Pons (tissue), 1 donor: Measurements from ENCODE around the gene SEC31A.
"Not testable (repeated sequence)": the region's sequence is repeated elsewhere in the genome, so short reads cannot be mapped to it uniquely, and the experiment has no call there.

Experiments
- DNase-seq: peaks from one replicate; pipeline ENCODE4 v3.0.0-alpha.2; 2016; ENCODE audit warnings: low spot score

SEC31A gene, protein sequence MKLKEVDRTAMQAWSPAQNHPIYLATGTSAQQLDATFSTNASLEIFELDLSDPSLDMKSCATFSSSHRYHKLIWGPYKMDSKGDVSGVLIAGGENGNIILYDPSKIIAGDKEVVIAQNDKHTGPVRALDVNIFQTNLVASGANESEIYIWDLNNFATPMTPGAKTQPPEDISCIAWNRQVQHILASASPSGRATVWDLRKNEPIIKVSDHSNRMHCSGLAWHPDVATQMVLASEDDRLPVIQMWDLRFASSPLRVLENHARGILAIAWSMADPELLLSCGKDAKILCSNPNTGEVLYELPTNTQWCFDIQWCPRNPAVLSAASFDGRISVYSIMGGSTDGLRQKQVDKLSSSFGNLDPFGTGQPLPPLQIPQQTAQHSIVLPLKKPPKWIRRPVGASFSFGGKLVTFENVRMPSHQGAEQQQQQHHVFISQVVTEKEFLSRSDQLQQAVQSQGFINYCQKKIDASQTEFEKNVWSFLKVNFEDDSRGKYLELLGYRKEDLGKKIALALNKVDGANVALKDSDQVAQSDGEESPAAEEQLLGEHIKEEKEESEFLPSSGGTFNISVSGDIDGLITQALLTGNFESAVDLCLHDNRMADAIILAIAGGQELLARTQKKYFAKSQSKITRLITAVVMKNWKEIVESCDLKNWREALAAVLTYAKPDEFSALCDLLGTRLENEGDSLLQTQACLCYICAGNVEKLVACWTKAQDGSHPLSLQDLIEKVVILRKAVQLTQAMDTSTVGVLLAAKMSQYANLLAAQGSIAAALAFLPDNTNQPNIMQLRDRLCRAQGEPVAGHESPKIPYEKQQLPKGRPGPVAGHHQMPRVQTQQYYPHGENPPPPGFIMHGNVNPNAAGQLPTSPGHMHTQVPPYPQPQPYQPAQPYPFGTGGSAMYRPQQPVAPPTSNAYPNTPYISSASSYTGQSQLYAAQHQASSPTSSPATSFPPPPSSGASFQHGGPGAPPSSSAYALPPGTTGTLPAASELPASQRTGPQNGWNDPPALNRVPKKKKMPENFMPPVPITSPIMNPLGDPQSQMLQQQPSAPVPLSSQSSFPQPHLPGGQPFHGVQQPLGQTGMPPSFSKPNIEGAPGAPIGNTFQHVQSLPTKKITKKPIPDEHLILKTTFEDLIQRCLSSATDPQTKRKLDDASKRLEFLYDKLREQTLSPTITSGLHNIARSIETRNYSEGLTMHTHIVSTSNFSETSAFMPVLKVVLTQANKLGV

DNA sequence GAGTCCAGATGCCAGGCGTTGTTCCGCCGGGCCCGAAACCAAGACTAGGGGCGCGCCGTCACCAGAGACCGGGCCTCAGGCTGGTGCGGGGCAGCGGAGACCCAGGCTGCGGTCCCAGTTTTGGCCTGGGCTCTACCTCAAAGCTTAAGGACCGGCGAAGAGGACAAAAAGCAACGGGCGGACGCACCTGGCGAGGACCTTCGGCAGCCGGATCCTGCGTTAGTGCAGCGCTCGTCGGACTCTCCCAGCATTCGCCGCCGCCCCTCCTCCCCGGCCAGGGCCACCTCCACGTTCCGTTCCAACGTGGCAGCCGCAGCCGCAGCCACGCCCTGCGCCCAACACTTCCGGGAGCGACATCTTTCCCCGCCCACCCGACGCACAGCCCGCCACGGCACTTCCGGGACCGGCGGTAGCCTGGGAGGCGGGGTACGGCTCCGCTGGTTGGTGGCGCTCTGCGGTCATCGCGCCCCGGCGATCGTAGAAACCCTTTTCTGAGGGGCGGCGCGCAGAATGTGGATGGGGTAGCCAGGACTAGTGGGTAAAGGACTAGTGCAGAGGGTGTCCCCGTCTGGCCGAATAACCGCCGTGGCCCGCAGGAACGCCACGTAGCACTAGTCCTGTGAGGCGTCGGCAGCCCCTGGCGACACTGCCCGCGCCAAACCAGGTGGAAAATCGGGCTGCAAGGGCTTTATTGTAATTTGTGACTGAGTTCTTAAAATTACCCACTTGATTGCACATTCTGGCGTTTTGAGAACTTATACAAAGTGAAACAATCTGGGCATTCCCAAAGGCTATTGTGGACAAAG is at the start of gene SEC31A:
Gene SEC31A (minus strand): TSS at position 253 of the 806 bp plus-strand sequence. CDS start 9,217 bp downstream, outside the sequence.
- peak; percentile 87 for DNase-seq

DNA sequence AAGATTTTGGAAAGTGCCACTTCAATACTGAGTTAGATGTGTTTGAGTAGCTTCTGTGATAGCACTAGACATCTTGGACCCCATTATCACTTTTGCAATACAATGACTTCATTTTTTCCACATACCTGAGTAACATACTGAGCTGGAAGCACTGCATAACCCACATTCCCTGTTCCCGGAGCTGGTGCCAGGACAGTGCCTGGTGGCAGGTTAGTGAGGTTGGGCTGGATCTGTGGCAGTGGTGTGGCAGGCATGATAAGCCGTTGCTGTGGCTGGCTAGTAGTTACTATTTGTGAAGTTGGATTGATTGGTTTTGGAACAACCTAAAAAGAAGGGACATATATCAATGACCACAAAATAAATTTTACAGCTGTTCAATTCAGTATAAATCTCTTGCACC is 48.5 kb upstream of the SEC31A start:
- DNase-seq, result no peak

DNA sequence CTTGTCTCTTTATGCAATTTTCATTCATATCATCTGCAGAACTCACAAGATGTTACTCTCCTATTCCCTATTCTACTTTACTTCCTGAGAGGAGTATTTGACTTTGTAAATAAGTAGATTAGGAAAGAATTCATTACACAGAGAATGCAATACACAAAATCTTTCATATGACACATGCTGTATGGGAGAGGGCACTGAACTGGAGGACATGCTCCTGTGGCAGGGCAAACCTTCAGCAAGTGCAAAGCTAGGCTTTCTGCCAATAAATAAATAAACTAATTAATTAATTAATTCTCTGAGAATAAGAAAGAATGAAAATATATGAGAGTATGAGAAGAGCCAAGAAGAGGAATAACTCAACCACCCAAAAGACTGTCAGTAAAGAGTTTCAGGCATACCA is 43.5 kb upstream of the SEC31A start:
- DNase-seq, result no peak

DNA sequence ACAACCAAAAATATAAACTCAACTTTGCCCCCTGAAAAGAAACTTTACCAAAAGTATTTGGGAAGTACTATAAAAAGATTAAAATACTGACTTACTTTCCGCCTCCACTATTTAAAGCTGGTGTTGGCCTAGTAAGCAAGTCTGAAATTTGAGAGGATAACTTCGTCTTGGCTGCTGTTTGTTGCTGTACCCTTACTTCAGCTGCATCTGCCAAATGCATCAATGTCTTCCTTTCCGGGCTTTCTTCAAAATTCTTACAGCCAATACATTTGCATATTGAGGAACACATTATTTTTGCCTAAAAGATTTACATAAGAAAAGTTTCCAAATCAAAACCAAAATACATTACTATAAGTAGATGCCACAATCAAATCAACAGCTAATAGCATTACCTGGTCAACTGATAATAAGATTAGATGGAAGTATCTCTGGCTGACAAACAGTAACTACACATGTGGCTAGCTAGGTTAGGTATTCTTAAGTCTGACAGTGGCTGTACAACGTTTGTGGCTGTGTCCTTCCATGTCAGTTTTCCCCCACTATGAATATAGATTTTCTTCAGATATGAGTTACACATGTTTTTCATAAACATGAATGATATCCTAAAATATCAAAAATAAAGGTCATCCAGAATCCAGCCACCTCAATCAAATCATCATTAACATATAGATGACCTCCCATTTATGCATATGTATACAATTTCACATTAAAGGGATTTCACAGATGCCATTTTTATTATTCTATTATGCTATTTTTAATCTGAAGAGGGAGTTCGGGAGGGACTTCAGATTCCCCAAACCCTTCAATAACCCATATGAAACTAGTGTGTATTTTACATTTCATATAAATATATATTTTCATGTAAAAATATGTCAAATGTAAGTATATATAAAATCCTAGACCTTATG is 40.1 kb upstream of the SEC31A start:
- DNase-seq, result no peak

DNA sequence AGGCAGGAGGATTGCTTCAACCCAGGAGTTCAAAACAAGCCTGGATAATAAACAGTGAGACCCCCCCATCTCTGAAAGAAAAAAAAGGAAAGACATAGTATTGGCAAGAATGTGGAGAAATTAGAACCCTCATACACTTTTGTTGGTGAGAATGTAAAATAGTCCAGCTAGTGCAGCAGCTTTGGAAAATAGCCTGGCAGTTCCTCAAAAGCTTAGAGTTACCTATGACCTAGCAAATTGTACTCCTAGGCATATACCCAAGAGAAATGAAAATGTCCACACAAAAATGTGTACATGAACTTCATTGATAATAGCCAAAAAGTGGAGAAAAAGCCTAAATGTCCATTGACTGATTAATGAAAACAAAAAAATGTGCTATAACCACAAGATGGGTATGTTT is 30.8 kb upstream of the SEC31A start:
- DNase-seq, result no peak

DNA sequence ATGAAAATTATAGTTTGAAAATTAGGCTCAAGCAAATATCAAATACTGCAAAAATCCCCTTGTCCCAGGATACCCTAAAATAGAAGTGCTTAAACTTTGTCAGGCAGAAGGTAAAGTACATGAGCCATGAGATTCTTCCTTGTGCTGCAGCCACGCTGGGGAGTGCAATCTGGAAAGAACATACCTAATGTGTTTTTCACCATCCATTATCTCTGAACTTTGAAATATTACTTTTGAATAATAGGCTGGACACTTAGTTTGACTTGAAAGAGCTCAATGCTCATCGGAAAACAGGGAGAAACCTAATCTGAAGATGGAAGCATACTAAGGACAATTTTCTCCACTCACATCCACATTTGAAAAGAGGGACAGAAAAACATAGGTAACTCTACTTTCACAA is 28.4 kb upstream of the SEC31A start:
- DNase-seq, result no peak

DNA sequence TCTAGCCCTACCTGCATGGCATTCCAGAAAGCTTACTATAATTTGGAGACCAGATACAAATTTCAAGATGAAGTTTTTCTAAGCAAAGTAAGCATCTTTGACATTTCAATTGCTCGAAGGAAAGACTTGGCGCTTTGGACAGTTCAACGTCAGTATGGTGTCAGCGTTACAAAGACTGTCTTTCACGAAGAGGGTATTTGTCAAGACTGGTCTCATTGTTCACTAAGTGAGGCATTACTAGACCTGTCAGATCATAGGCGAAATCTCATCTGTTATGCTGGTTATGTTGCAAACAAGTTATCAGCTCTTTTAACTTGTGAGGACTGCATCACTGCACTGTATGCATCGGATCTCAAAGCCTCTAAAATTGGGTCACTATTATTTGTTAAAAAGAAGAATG is 27.1 kb upstream of the SEC31A start:
- peak; percentile 90 for DNase-seq

DNA sequence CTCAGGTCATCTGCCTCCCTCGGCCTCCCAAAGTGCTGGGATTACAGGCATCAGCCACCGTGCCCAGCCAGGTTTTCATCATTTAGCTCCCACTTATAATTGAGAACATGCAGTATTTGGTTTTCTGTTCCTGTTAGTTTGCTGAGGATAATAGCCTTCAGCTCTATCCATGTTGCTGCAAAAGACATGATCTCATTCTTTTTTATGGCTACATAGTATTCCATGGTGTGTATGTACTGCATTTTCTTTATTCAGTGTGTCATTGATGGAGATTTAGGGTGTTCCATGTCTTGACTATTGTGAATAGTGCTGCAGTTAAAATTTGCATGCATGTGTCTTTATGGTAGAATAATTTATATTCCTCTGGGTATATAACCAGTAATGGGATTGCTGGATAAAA is 23.0 kb upstream of the SEC31A start:
- not testable (repeated sequence) for DNase-seq

DNA sequence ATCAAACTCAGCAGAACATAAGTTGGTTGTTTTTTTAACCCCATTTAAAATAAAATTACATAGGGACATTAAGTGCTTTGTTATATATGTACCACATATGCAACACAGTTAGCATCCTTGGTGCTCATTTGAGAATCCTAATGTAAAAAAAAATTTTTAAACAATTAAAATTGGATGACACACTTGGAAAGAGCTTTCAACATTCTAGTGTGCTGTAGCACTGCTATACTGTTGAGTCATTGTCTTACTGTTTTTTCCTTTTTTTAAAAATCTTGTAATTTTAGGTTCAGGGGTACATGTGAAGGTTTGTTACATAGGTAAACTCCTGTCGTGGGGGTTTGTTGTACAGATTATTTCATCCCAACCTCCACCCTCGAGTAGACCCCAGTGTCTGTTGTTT is 22.4 kb upstream of the SEC31A start:
- no peak for DNase-seq

DNA sequence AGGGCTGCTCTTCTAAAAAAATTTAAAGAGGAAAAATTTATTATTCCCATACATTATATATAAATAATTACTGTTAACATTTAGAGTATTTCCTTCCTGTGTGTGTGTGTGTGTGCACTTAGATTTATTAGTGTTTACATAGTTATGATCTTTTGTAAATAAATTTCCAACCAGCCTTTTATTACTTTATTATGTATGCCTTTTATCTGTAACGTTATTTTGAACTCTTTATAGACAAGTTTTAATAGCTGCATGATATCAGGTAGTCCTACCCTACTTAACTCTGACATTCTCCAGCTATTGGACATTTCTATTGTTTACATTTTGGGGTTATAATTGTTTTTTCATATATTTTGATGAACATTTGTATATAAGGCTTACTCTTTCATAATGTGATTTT is 18.4 kb upstream of the SEC31A start:
- DNase-seq, result no peak

DNA sequence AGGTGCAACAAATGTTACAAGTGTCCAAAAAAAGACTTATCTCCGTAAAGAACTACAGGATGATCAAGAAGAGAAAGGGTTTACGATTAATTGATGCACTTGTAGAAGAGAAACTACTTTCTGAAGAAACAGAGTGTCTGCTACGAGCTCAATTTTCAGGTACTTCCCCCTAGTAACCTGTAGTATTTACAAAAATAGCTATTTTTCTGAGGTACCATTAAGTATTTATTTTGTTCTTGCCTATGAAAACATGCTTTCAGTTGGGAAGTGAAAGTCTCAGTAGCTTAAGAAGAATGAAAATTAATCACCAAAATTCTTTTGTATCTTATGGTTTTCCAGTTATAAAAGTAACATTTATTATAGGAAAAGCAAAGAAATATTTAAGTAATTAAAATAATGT is 15.5 kb upstream of the SEC31A start:
- DNase-seq, result no peak

DNA sequence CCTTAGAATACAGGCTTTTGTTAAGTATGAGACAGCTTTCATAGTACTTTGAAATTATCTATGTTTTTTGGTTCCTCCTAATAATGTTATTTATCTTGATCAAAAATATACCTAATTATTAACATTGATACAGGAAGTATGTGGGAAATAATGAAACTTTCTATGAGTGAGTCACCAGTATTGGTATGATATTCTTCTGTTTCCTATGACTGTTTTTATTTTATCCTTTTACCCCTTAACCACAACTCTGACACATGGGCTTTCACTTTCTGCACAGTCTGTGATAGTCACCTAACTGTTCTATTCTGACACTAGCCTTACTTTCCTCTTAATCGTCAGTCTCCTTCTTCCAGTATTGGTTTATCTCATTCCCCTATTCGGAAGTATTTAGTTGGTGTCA is 14.3 kb upstream of the SEC31A start:
- no peak for DNase-seq

DNA sequence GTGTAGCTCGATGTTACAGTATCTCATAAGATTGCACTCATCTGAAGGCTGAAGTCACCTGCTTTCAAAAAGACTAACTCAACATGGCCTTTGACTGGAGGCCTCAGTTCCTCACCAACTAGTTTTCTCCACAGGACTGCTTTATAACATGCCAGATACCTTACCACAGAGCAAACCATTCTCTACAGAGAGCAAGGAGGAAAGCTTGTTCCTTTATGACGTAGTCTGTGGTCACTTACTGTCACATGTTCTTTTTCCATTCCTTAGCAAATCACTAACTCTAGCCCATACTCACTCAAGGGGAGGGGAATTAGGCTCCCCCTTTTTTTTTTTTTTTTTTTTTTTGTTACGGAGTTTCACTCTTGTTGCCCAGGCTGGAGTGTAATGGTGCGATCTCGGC is 12.8 kb upstream of the SEC31A start:
- DNase-seq, result no peak

DNA sequence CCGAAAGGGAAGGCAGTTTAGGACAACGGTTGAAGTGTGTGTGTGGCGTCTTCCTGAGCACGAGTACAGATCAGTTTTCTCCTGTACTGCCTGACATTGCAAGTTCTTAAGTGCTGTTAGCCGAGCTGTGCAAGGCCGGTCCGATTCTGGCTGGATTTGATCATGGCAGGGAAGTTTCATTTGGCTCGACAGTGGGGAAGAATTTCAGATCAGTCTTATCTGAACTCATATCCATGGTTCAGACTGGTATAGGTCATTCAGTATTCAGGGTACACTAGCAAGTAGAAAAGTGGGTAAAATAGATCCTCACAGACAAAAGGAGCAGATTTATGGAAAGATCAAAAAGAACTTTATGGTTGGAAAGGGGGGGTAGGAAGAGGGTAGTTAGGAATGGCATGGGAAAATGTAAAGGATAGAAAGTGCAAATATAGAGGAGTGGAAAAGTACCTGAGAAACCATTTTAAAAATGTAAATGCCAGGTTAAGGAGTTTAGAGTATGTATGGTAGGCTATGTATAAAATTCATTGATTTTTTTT is 10.3 kb upstream of the SEC31A start:
- DNase-seq, result no peak

DNA sequence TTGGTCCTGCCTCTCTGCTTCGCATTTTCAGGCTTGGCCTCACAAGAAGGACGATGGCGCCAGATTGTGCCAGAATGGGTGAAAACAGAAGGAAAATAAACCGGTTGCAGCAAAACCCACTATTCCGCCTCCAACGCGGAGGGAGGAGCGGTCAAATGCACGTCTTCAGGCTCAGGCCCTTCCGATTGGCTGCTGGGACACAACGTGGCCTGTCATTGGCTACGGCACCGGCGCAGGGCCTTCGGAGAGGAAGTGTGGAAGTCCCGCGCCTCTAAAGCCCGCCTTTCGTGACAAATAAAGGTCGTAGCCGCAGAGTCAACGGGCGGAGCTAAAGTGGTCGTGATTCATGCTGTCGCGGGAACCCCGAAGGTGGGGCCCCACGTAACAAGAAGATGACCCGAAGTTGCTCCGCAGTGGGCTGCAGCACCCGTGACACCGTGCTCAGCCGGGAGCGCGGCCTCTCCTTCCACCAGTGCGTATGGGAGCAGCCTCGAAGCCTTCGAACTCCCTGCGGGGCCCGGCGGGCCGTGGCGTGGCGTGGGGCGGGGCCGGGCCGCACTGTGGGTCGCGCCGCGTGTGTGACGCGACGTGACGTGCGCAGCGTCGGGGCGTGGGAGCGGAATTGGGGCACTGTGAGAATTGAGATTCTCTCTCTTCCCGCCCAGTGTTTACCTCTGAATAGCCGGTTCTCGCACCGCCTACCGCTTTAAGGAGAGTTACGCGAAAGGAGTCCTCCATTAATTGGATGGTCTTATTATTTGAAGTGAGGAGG is 9.6 kb upstream of the SEC31A start, which contains the start of gene THAP9:
Gene THAP9 (plus strand): TSS at position 325 of the 772 bp plus-strand sequence. CDS start 68 bp downstream, at position 393.
- DNase-seq, result peak; percentile 99

DNA sequence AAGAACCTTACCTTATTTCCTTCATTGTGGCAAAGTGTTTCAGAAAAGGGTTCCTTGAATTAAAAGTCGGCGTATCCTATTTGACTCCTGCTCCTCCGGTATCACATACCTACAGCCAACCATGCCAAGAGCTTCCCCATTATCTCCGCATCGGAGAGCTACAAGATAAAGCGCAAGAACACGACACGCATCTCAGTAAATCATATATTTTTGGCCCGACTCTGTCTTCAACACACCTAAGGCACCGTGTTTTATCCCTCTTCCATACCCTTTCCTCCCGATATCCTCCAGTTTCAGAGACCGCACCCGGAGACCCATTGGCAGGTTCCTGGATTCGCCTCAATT is 9.1 kb upstream of the SEC31A start:
- no peak for DNase-seq

DNA sequence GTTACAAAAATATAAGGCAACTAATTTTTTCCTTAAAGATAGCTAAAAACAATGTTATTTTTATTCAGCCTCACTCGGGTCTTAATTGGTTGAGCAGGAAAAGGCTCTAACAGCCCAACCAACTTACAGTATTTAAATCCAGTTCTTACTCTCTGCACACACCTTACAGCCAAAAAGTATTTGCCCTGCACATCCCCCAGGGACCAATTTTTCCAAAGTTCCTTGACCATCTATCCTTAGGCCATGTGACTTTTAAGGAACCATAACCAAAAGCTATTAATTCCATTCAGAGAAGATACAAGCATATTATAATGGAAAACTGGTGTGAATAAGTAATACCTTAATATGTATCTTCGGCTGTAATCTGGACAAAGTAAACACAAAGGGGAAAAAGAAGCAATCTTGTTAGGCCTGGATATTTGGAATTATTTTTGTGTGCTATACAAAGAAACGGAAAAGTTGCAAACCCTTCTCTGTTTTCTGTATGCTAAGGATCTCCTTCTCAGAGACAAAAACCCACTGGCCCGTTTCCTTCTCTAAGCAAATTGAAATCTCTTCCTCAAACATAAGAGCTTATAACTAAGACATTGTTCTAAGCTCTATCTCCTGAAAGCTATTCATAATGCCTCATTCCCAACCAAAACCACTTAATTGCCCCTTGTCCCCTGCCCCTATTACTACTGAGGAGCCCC is 8.6 kb upstream of the SEC31A start:
- DNase-seq, result peak; percentile 37

DNA sequence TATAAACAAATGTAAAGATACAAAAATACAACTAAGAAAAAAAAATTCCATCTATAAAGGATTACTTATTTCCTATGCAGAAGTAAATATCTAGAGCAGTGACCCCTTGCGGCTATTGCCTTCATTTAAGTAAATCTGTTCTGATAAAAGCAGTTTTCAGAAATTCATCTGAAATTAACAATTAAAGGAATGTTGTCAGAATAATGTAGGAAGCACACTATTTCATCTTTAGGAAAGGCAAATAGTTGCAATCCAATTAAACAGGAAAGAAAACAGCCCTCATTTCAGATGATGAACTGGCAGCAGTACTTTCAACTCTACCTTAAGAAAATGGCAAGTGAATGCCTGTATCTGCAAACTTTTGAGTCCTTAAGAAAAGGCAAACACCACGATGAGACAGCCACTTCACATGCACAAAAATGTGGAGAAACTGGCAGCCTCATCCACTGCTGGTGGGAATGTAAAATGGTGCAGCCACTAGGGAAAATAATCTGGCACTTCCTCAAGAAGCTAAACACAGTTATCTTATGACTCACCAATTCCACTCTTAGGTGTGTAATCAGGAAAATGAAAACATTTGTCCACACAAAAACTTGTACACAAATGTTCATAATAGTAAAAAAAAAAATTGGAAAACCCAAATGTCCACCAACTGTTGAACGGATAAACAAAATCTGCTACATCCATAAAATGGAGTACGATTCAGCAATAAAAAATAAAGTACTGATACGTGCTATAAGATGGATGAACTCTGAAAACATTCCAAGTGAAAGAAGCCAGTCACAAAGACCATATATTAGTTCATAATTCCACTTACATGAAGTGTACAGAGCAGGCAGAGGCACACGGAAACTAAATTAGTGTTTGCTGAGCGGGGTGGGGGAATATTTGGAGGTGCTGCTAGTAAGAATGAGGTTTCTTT is 7.6 kb upstream of the SEC31A start:
- peak; percentile 46 for DNase-seq
